Keratinocyte (primary cell): ENCODE measurements around the gene MAP2K5. TPM values are rescaled to one million over a fixed set of nuclear protein-coding genes. Genes with fewer than 3 reads are reported as not detected.

Experiments used
- DNase-seq: peaks from one replicate; pipeline ENCODE4 v3.0.0-alpha.2; 2011; ENCODE audit warnings: low read depth, missing footprints, low spot score
- FAIRE-seq: peaks from 2 replicates; lab custom pipeline; 2011; peaks lifted over from hg19 to GRCh38; lab: Jason Lieb, UNC
- H2AFZ ChIP-seq: 2 replicates; pipeline ENCODE4 v1.6.0; 2012; ENCODE audit warnings: low read length, control low read depth, inconsistent platforms; ENCODE audit not compliant: control insufficient read depth
- H3K27ac ChIP-seq: 2 replicates; pipeline ENCODE4 v1.5.1; 2011; ENCODE audit warnings: low read length; ENCODE audit not compliant: control insufficient read depth, insufficient read depth
- H3K27me3 ChIP-seq: 3 replicates; pipeline ENCODE4 v1.6.0; 2011; ENCODE audit warnings: low read length; ENCODE audit not compliant: control insufficient read depth, insufficient read depth; ENCODE audit errors: extremely low read depth
- H3K36me3 ChIP-seq, 2 experiments: 2 replicates in 1 of 2; 3 replicates in 1 of 2; pipeline ENCODE4 v1.5.1; 2011; ENCODE audit warnings: low read length in 2 of 2, mild to moderate bottlenecking in 1 of 2; ENCODE audit not compliant: control insufficient read depth in 2 of 2, insufficient read depth in 2 of 2; ENCODE audit errors: extremely low read depth in 1 of 2
- H3K4me1 ChIP-seq: 3 replicates; pipeline ENCODE4 v1.5.1; 2011; ENCODE audit warnings: low read length; ENCODE audit not compliant: control insufficient read depth, insufficient read depth; ENCODE audit errors: extremely low read depth
- H3K4me2 ChIP-seq: 3 replicates; pipeline ENCODE4 v1.6.0; 2011; ENCODE audit warnings: low read depth, low read length; ENCODE audit not compliant: control insufficient read depth, insufficient read depth; ENCODE audit errors: extremely low read depth
- H3K4me3 ChIP-seq, 3 experiments: fragments of 200-600 bp in 1 of 3; sonication (generic) in 1 of 3; 2 replicates in 2 of 3; 3 replicates in 1 of 3; pipeline ENCODE4 v1.5.1; 2011 to 2016; ENCODE audit warnings: low read length in 3 of 3, mild to moderate bottlenecking in 3 of 3, control low read depth in 2 of 3, inconsistent platforms in 1 of 3, low read depth in 1 of 3, mixed read lengths in 1 of 3, mixed run types in 1 of 3, moderate library complexity in 1 of 3; ENCODE audit not compliant: control insufficient read depth in 2 of 3, insufficient read depth in 2 of 3; ENCODE audit errors: extremely low read depth in 1 of 3
- H3K79me2 ChIP-seq: 2 replicates; pipeline ENCODE4 v1.6.0; 2012; ENCODE audit warnings: low read length; ENCODE audit not compliant: control insufficient read depth, insufficient read depth
- H3K9ac ChIP-seq: 3 replicates; pipeline ENCODE4 v1.6.0; 2011; ENCODE audit warnings: low read length; ENCODE audit not compliant: control insufficient read depth, insufficient read depth; ENCODE audit errors: extremely low read depth
- H3K9me1 ChIP-seq: 3 replicates; pipeline ENCODE4 v1.6.0; 2011; ENCODE audit warnings: low read length; ENCODE audit not compliant: control insufficient read depth, insufficient read depth; ENCODE audit errors: extremely low read depth
- H3K9me3 ChIP-seq: 2 replicates; pipeline ENCODE4 v1.5.1; 2012; ENCODE audit warnings: low read depth, low read length; ENCODE audit not compliant: control insufficient read depth
- H4K20me1 ChIP-seq: 3 replicates; pipeline ENCODE4 v1.6.0; 2011; ENCODE audit warnings: low read length; ENCODE audit not compliant: control insufficient read depth, insufficient read depth; ENCODE audit errors: extremely low read depth
- EZH2 ChIP-seq: IDR thresholded peaks from one replicate; pipeline ENCODE4 v1.6.1; 2012; ENCODE audit warnings: inconsistent platforms, mild to moderate bottlenecking, low read length, moderate library complexity
- dilution Hi-C: fragments of 300-500 bp; cut with MboI; formaldehyde crosslinking; loops from one replicate; pipeline ENCODE4 v1.7.0; 2020; ENCODE audit warnings: low sequenced_read_pairs; ENCODE audit not compliant: extremely low pct_ligation_motif_present
- polyA plus RNA-seq, 5 experiments: library from polyadenylated mRNA; depleted of rRNA in 3 of 5; stranded (reverse) in 3 of 5; stranded (forward) in 1 of 5; unstranded in 1 of 5; fragments of >200 nt; gene quantifications; 1 replicate in 1 of 5; 2 replicates in 3 of 5; 3 replicates in 1 of 5; pipeline versions ENCODE4 v1.2.1 to v1.2.3, GENCODE V29; 2011 to 2012; ENCODE audit warnings: missing spikeins in 2 of 5, low read depth in 1 of 5, low replicate concordance in 1 of 5
- TF ChIP-seq, protein P1 (sequence below), 3 experiments: IDR thresholded peaks in 1 of 3; conservative IDR thresholded peaks in 1 of 3; optimal IDR thresholded peaks in 1 of 3; 2 replicates in 2 of 3; 3 replicates in 1 of 3; pipeline versions ENCODE3 to v1.5.1; 2011; ENCODE audit warnings: low read length in 3 of 3, mild to moderate bottlenecking in 3 of 3, moderate library complexity in 2 of 3, control low read depth in 1 of 3, inconsistent platforms in 1 of 3; ENCODE audit not compliant: insufficient read depth in 2 of 3; ENCODE audit errors: extremely low read depth in 1 of 3

The MAP2K5 gene
- polyA plus RNA-seq, 1 donor (not counting 4 experiments of a cell fraction or from before 2014, with no cell fraction given), result 3.6 TPM

GRCh38 chr15:67801926-67802914 lies 259.7 kb downstream of the MAP2K5 start:
- DNase-seq (no peak), FAIRE-seq (no peak)
- Histone ChIP-seq H3K79me2 (no peaks in the 10 kb centered on the region), H3K4me2 (no peak overlapping the region), H2AFZ (no peak overlapping the region), H3K4me3 (no peak overlapping the region), H3K36me3 (no peaks in the 10 kb centered on the region), H3K9me1 (no peaks in the 10 kb centered on the region), H3K9me3 (no peaks in the 10 kb centered on the region), H3K4me1 (no peaks in the 10 kb centered on the region), H4K20me1 (no peaks in the 10 kb centered on the region), H3K27me3 (no peaks in the 10 kb centered on the region), H3K27ac (no peak overlapping the region), H3K9ac (no peak overlapping the region)
- TF ChIP-seq, protein P1, sequence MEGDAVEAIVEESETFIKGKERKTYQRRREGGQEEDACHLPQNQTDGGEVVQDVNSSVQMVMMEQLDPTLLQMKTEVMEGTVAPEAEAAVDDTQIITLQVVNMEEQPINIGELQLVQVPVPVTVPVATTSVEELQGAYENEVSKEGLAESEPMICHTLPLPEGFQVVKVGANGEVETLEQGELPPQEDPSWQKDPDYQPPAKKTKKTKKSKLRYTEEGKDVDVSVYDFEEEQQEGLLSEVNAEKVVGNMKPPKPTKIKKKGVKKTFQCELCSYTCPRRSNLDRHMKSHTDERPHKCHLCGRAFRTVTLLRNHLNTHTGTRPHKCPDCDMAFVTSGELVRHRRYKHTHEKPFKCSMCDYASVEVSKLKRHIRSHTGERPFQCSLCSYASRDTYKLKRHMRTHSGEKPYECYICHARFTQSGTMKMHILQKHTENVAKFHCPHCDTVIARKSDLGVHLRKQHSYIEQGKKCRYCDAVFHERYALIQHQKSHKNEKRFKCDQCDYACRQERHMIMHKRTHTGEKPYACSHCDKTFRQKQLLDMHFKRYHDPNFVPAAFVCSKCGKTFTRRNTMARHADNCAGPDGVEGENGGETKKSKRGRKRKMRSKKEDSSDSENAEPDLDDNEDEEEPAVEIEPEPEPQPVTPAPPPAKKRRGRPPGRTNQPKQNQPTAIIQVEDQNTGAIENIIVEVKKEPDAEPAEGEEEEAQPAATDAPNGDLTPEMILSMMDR (optimal IDR thresholded peaks at IDR 0.05 in 1 of 3, IDR thresholded peaks at IDR 0.05 in 1 of 3, conservative IDR thresholded peaks at IDR 0.05 in 1 of 3; ENCODE audit: extremely low read depth in 1 of 3, insufficient read depth in 2 of 3, low read length in 3 of 3), result no peak
- TF ChIP-seq EZH2, result no peak
- dilution Hi-C loops, result no loop called here

GRCh38 chr15:67803299-67803698 lies 260.8 kb downstream of the MAP2K5 start:
- Histone ChIP-seq H3K4me2 (no peak overlapping the region), H3K27me3 (no peaks in the 10 kb centered on the region), H3K9ac (no peak overlapping the region), H3K4me3 (no peak overlapping the region), H2AFZ (no peak overlapping the region), H4K20me1 (no peaks in the 10 kb centered on the region), H3K9me1 (no peaks in the 10 kb centered on the region), H3K36me3 (no peaks in the 10 kb centered on the region), H3K9me3 (no peaks in the 10 kb centered on the region), H3K27ac (no peak overlapping the region), H3K79me2 (no peaks in the 10 kb centered on the region), H3K4me1 (no peaks in the 10 kb centered on the region)
- no peak for FAIRE-seq
- TF ChIP-seq, protein P1 (optimal IDR thresholded peaks at IDR 0.05 in 1 of 3, IDR thresholded peaks at IDR 0.05 in 1 of 3, conservative IDR thresholded peaks at IDR 0.05 in 1 of 3; ENCODE audit: extremely low read depth in 1 of 3, insufficient read depth in 2 of 3, low read length in 3 of 3), result no peak
- no peak for TF ChIP-seq EZH2
- DNase-seq, result no peak
- dilution Hi-C loops, result no loop called here
